NCI-H1105 (cell line): Measurements from ENCODE around the gene DCUN1D3.
"Not testable (repeated sequence)": the region's sequence is repeated elsewhere in the genome, so short reads cannot be mapped to it uniquely, and the experiment has no call there.

Experiments used
- DNase-seq: peaks from one replicate; lab custom pipeline; 2025; lab: John Stamatoyannopoulos, UW

The DCUN1D3 gene

DNA sequence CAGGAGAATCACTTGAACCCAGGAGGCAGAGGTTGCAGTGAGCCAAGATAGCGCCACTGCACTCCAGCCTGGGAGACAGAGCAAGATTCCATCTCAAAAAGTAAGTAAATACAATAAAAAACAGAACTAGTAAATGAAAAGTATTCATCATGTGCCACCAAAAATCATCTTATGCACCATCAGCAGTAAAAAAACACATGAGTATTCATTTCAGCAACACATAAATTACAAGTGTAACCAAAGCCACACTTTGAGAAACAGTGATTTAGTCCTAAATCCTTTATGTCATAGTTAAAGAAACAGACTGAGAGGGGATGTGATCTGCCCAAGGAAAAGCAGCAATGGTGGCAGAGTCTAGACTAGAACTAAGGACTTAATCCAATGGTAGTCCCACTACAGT, 13.0 kb downstream of the DCUN1D3 start:
- DNase-seq, result no peak

- no peak for DNase-seq
These were observed 13.8 kb downstream of the DCUN1D3 start for GRCh38 chr16:20886320-20886719.

DNA sequence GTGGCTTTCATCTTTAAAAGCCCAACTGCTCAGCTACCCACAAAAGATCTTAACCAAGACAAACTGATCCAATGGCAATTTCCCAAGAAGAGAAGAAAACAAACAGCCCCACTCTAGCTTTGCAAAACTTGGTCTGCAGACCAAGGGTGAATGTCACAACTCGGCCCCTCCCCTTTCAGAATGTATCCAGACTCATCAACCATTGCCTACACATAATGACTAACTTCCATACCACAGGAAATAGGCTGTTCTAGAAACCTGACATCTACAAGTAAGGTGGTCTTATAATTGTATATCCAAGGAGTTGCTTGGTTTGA, 16.0 kb downstream of the DCUN1D3 start:
- DNase-seq, result no peak

DNA sequence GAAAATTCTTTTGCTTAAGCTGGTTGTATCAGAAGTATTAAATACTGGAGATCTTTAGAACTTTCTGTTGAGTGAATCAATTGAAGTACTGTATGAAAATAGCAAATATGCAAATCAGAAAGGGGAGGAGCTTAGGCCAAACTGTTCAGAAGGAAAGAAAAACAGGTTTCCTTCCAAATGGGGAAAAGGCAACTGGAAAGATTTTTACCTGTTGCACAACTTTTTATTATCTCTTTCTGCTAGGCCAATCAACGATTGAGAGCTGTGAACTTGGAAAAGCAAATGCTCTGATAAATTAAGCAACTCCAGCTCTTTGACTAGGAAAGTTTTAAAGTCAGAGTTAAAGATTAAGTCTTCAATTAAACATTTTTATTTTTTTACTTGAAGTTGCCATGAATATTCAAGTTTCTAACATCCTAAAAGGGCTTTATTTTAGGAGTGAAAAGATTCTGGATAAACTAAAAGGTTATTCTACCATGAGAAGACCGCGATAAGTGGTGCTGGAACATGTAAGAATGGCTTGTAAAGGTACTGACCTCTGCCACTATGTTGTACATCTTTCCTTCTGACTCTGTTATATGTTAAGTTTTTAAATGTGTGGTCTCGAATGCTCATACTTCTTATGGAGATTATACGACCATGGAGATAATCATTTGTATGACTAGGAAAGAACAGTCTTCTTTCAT, 16.5 kb downstream of the DCUN1D3 start:
- no peak for DNase-seq

DNA sequence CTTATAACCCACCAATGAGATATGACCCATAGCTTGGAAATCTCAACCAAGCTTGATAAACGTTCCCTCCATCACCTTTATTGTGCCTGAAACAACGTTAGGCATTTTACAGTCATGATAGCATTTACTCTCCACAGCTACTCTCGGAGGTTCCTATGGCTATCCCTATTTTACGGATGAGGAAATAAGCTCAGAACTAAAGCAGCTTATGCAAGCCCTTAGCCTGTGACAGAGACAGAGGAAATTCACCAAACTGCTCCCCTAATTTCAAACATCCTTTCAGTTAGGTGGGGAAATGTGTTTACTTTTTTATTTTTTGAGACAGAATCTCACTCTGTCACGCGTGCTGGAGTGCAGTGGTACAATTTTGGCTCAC, 18.7 kb downstream of the DCUN1D3 start:
- DNase-seq, result no peak

DNA sequence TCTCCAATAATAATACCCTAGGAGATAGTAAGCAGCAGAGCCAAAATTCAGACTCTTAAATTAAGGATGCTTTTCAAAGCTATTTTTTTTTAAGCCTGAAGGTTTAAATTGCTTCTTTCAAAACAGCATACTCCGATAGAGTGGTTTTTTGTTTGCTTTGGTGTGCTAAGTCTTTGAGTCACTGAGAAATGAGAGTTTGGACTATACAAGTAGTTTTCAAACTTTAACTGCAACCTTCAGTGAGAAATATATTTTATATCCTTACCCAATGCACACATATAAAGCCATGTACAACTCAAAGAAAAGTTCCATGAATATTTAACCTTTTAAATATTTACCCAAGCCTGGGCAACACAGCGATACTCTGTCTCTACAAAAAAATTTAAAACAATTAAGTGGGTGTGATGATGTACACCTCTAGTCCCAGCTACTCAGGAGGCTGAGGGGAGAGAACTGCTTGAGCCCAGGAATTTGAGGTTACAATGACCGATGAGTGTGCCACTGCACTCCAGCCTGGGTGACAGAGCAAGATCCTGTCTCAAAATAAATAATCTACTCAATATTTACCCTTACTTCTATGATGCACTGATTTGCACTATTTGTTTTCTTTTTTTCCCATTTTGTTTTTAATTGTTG, 19.2 kb downstream of the DCUN1D3 start:
- no peak for DNase-seq

DNA sequence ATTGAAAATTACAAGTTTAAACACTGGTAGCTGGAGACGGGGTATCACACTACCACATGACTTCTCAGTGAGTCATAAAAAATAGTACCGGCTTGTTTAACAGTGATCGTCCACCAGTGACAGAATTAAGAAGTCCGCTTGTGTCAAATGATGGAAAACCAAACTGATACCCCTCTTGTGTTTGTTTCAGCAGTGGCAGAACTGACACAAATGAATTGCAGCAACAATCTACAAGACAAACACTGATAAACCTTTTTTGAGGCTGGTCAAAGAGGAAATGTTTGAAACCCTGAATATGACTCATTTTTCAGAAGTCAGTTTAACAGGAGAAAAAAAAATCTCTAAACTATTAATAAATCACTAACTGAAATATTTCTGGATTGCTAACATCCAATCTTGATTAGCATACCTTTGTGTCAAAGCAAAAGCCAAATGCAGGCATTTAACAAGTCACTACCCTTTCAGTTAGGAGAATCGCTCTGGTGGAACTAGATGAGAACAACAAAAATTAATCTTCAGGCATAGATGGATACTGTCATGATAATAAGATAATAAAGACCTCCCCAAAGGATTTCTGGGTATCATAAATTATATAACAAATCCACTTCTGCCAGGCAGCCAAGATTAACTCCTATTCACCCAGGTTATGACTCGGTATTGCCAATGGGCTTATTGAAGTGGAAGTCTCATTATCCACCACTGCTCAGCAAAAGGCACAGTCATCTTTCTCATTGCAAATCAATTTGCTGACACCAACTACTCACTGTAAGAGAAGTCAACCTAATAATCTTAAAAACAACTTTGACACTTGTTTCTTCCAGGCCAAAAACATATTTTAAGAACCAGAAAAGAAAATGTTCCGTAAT, 20.8 kb downstream of the DCUN1D3 start:
- DNase-seq, result no peak

DNA sequence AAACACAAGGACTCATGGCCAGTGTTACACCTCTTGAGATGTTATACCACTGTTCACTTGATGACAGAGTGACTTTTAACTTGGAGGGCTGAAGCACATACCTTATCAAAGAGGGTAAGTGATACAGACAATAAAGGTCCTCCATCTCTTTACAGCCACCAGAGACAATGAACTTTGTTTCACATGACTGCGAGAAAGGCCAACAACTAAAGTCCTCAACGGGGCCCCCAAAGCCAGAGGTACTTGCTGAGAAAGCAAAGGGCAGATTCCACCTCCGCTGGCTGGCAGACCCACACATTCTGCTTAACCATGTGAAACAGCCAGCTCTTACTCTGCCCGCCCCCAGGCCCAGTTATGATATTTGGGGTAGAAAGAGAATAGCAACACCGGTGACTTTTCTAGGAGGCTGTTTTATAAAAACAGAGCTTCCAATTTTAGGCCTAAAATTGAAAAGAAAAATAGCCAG, 21.4 kb downstream of the DCUN1D3 start:
- DNase-seq, result no peak

DNA sequence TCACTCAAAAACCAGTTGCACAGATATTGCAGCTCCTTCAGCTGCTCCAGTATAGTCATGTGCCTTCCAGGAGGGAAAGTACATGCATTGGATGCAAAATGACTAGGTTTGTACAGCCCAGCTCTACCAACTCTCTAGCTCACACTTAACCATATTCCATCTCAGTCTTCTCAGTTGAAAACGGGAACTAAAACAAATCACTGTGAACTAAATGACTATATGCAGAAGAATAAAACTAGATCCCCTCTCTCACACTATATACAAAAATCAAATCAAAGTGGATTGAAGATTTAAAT, 24.9 kb downstream of the DCUN1D3 start:
- no peak for DNase-seq

- no peak for DNase-seq
These were observed 26.0 kb downstream of the DCUN1D3 start for GRCh38 chr16:20874088-20874581.

DNA sequence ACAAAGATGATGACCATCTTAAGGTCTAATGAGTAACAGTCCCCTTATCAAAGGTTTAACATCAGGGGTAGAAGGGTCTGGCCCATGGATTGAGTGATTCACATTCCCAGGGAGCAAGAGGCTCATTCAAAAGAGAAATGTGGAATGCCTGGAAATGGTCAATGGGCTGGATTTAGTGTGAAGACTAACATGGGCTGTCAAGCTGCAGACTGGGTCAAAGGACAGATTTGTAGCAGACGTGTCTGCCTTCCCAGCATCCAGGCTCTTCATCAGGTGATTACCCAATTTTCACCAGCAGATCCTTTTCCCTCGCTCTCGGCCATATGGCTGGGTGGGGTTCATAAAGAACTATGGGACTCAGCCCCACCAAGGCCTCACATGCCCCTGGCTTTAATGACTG, 26.8 kb downstream of the DCUN1D3 start:
- DNase-seq, result no peak

GRCh38 chr16:20871941-20872815, 28.0 kb downstream of the DCUN1D3 start:
- DNase-seq, result no peak

- DNase-seq, result no peak
These were observed 28.9 kb downstream of the DCUN1D3 start for GRCh38 chr16:20871258-20871657.

GRCh38 chr16:20870122-20870820, 29.9 kb downstream of the DCUN1D3 start:
- no peak for DNase-seq

- no peak for DNase-seq
These were observed 31.3 kb downstream of the DCUN1D3 start for GRCh38 chr16:20868890-20869289.

DNA sequence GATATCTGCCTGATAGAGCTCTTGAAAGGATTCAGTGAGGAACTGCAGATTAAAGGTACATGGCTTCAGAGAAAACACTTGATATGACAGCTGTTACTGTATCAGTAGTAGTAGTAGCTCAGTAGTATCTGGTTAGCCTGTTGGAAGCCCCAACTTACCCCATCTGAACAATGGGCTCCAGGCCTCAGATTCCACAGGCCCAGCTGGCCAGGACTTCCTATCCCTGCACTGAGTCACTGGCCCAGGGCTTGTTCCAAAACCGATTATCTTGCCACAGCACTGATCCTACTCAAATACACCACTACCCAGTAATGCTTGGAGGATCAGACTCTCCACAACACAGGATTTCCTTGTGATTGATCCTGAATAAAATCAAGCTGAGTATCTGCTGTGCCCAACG, 32.6 kb downstream of the DCUN1D3 start:
- DNase-seq, result no peak

- DNase-seq, result no peak
These were observed 33.4 kb downstream of the DCUN1D3 start for GRCh38 chr16:20866801-20867200.

DNA sequence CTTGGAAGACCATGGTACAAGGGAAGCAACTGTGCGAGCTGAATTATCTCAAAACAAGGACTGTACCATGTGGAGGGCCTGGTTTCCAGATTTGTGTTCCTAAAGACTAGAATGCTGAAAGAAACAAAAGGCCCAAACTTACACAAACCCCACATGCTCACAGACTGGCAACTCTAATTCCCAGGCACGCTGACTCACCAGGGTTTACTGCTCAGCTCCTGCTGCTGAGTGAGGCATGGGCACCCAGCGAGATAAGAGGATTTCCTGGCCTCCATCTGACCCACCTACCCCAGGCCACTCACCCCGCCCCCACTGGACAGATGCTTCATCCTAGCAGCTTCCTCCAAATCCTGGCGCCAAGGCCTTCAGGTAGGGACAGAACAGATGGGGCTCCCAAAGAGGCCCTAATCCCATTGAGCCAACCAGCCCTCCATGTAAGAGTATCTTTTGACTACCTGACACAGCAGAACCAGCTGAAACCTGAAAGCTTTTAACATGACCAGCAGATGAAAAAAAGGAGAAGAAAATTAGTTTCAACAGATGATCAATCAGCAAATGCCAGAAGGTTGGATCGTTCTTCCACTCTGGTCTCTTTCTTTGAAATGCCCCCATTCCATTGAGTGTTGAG, 33.9 kb downstream of the DCUN1D3 start:
- no peak for DNase-seq

- DNase-seq, result no peak
These were observed 34.6 kb downstream of the DCUN1D3 start for GRCh38 chr16:20865420-20866131.

- DNase-seq, result not testable (repeated sequence)
These were observed 35.8 kb downstream of the DCUN1D3 start for GRCh38 chr16:20864376-20864775.
